22Rv1 (cell line): Measurements from ENCODE around the gene AZIN2.

Experiments used
- CTCF ChIP-seq: fragments of 450-650 bp; IDR thresholded peaks from 2 replicates; pipeline ENCODE4 v1.5.1; 2017; ENCODE audit warnings: mild to moderate bottlenecking
- ZFX ChIP-seq: fragments of 450-650 bp; IDR thresholded peaks from 2 replicates; pipeline ENCODE4 v1.6.1; 2017; ENCODE audit warnings: antibody characterized with exemption, borderline replicate concordance

GRCh38 chr1:33167650-33168447 is 86.9 kb downstream of the AZIN2 start:
- TF ChIP-seq CTCF (no peak), ZFX (no peak)
